Activated B cell treated with CpG ODN at 0.5 μM for 24 hours (primary cell): ENCODE measurements around the gene ANKS4B. TPM values are rescaled to one million over a fixed set of nuclear protein-coding genes. Genes with fewer than 3 reads are reported as not detected.
"Not testable (repeated sequence)": the region's sequence is repeated elsewhere in the genome, so short reads cannot be mapped to it uniquely, and the experiment has no call there.

Source experiments
- ATAC-seq: fragments of 200-7000 bp; cut with Tn5 transposase; one replicate; pipeline ENCODE4 v1.10.0; 2021; ENCODE audit warnings: low read depth, mild to moderate bottlenecking, moderate library complexity
- CTCF ChIA-PET: fragments of 350-600 bp; sonication (Branson Sonifier 250); formaldehyde crosslinking; loops from one replicate; lab custom pipeline; 2021; ENCODE audit warnings: antibody characterized with exemption; lab: Charles Lee
- POLR2A ChIA-PET: fragments of 350-600 bp; sonication (Branson Sonifier 250); formaldehyde crosslinking; loops from one replicate; lab custom pipeline; 2021; ENCODE audit warnings: antibody characterized with exemption; lab: Charles Lee
- DNase-seq: peaks from one replicate; pipeline ENCODE4 v3.0.0; 2022
- H3K27ac Mint-ChIP-seq: one replicate; pipeline ENCODE4 v1.8.0; 2020; ENCODE audit warnings: mixed read lengths
- H3K27me3 Mint-ChIP-seq: one replicate; pipeline ENCODE4 v1.8.0; 2021; ENCODE audit warnings: mixed read lengths
- H3K36me3 Mint-ChIP-seq: one replicate; pipeline ENCODE4 v1.8.0; 2021; ENCODE audit warnings: low read depth, mixed read lengths
- H3K4me1 Mint-ChIP-seq: one replicate; pipeline ENCODE4 v1.8.0; 2021; ENCODE audit warnings: mixed read lengths
- H3K4me3 Mint-ChIP-seq: one replicate; pipeline ENCODE4 v1.8.0; 2020; ENCODE audit warnings: mild to moderate bottlenecking, mixed read lengths
- H3K9me3 Mint-ChIP-seq: one replicate; pipeline ENCODE4 v1.8.0; 2020; ENCODE audit warnings: mixed read lengths
- CTCF ChIP-seq: fragments of 200-600 bp; IDR thresholded peaks from one replicate; pipeline ENCODE4 v1.8.0; 2022; ENCODE audit warnings: antibody characterized with exemption, mild to moderate bottlenecking
- intact Hi-C: fragments of 100-400 bp; cut with micrococcal nuclease; formaldehyde crosslinking; loops from one replicate; pipeline ENCODE4 v1.15.1; 2024
- total RNA-seq: library from RNA; stranded (reverse); gene quantifications from 2 replicates; pipeline ENCODE4 v1.2.3, GENCODE V29; 2022

Gene ANKS4B
- total RNA-seq, 1 donor from 2014 or later = not detected

- H3K27me3 Mint-ChIP-seq = peaks cover 2% of the 10 kb centered on the region
- ATAC-seq (no peak), DNase-seq (no peak)
- H3K9me3 Mint-ChIP-seq = peaks cover 5% of the 10 kb centered on the region
- intact Hi-C loops = no loop called here
- H3K4me3 Mint-ChIP-seq = no peak overlapping the region
- POLR2A ChIA-PET = interaction anchor here (0.6 to 1.2 kb wide), 5 partner anchors 10 to 111 kb away, joined by 3 to 18 read pairs (median 4); partner anchors contain the start of gene CRYM
- no peak overlapping the region for H3K27ac Mint-ChIP-seq
- H3K36me3 Mint-ChIP-seq = peaks cover 6% of the 10 kb centered on the region
- no peak for TF ChIP-seq CTCF
- CTCF ChIA-PET = interaction anchor here (0.8 to 2.7 kb wide), 10 partner anchors 13 to 376 kb away, joined by 3 to 22 read pairs (median 4); partner anchors contain the start of gene CRYM
- H3K4me1 Mint-ChIP-seq = peaks cover 20% of the 10 kb centered on the region
Observed at GRCh38 chr16:21189311-21189710, 44.2 kb upstream of the ANKS4B start.

- TF ChIP-seq CTCF = no peak
- CTCF ChIA-PET = interaction anchor here (0.7 to 2.7 kb wide), 3 partner anchors 88 to 111 kb away, joined by 3 to 22 read pairs (median 5); no protein-coding TSS in a partner anchor
- intact Hi-C loops = no loop called here
- Mint-ChIP-seq H3K4me1 (peaks cover 20% of the 10 kb centered on the region), H3K9me3 (peaks cover 2% of the 10 kb centered on the region), H3K4me3 (no peak overlapping the region), H3K36me3 (no peaks in the 10 kb centered on the region), H3K27ac (no peak overlapping the region), H3K27me3 (peaks cover 7% of the 10 kb centered on the region)
- DNase-seq = no peak
- POLR2A ChIA-PET = interaction anchor here (1.0 to 1.2 kb wide), 2 partner anchors 83 to 88 kb away, joined by 3 to 4 read pairs; partner anchors contain the start of gene CRYM
- no peak for ATAC-seq
Observed at GRCh38 chr16:21190013-21190412, 43.5 kb upstream of the ANKS4B start.

- Mint-ChIP-seq H3K4me3 (no peak overlapping the region), H3K27me3 (peaks cover 11% of the 10 kb centered on the region), H3K27ac (no peak overlapping the region), H3K9me3 (peaks cover 2% of the 10 kb centered on the region), H3K36me3 (no peaks in the 10 kb centered on the region), H3K4me1 (peaks cover 22% of the 10 kb centered on the region)
- intact Hi-C loops = no loop called here
- ATAC-seq (no peak), DNase-seq (no peak)
- no peak for TF ChIP-seq CTCF
- CTCF ChIA-PET = no interaction called here
- POLR2A ChIA-PET = no interaction called here
Observed at GRCh38 chr16:21190599-21190998, 42.9 kb upstream of the ANKS4B start.

- TF ChIP-seq CTCF = no peak
- H3K27ac Mint-ChIP-seq = no peak overlapping the region
- ChIA-PET CTCF (no interaction called here), POLR2A (no interaction called here)
- peaks cover 13% of the 10 kb centered on the region for H3K27me3 Mint-ChIP-seq
- DNase-seq (no peak), ATAC-seq (no peak)
- no peaks in the 10 kb centered on the region for H3K36me3 Mint-ChIP-seq
- no peak overlapping the region for H3K4me3 Mint-ChIP-seq
- peaks cover 27% of the 10 kb centered on the region for H3K4me1 Mint-ChIP-seq
- peaks cover 2% of the 10 kb centered on the region for H3K9me3 Mint-ChIP-seq
- intact Hi-C loops = no loop called here
Observed at GRCh38 chr16:21192991-21193390, 40.5 kb upstream of the ANKS4B start.

GRCh38 chr16:21194771-21195301 lies 38.7 kb upstream of the ANKS4B start:
- no peak for TF ChIP-seq CTCF
- Mint-ChIP-seq H3K4me1 (peaks cover 16% of the 10 kb centered on the region), H3K27ac (no peak overlapping the region), H3K36me3 (no peaks in the 10 kb centered on the region), H3K27me3 (peaks cover 23% of the 10 kb centered on the region), H3K9me3 (peaks cover 2% of the 10 kb centered on the region), H3K4me3 (no peak overlapping the region)
- ATAC-seq = peak; percentile 50
- intact Hi-C loops = no loop called here
- no peak for DNase-seq
- POLR2A ChIA-PET = no interaction called here
- CTCF ChIA-PET = no interaction called here

- CTCF ChIA-PET, intact Hi-C loops, H3K27ac Mint-ChIP-seq, H3K4me3 Mint-ChIP-seq, ATAC-seq, H3K9me3 Mint-ChIP-seq, POLR2A ChIA-PET, DNase-seq, H3K36me3 Mint-ChIP-seq: not testable (repeated sequence)
- Mint-ChIP-seq H3K4me1 (peaks cover 16% of the 10 kb centered on the region), H3K27me3 (peaks cover 23% of the 10 kb centered on the region)
Observed at GRCh38 chr16:21195330-21195729, 38.2 kb upstream of the ANKS4B start.
